Hepatocyte (in vitro differentiated cells): ENCODE data around the gene CROCC2. TPM values are rescaled to one million over a fixed set of nuclear protein-coding genes. Genes with fewer than 3 reads are reported as not detected.

Experiments used
- DNase-seq: peaks from one replicate; pipeline ENCODE4 v3.0.0-alpha.2; 2016; ENCODE audit warnings: low spot score
- H2AFZ ChIP-seq: fragments of 200-600 bp; sonication (generic); 2 replicates; pipeline ENCODE4 v1.6.0; 2016; ENCODE audit warnings: antibody characterized with exemption, mild to moderate bottlenecking
- H3K27ac ChIP-seq: fragments of 200-600 bp; sonication (generic); 2 replicates; pipeline ENCODE4 v1.5.1; 2016; ENCODE audit warnings: mild to moderate bottlenecking
- H3K27me3 ChIP-seq: fragments of 200-600 bp; sonication (generic); 2 replicates; pipeline ENCODE4 v1.6.1; 2016
- H3K36me3 ChIP-seq: fragments of 200-600 bp; sonication (generic); replicated peaks from 2 replicates; pipeline ENCODE4 v1.5.1; 2016; ENCODE audit warnings: low read depth; ENCODE audit not compliant: insufficient read depth
- H3K4me1 ChIP-seq: fragments of 200-600 bp; sonication (generic); 2 replicates; pipeline ENCODE4 v1.5.1; 2016; ENCODE audit warnings: mild to moderate bottlenecking, moderate library complexity; ENCODE audit not compliant: insufficient read depth
- H3K4me2 ChIP-seq: fragments of 200-600 bp; sonication (generic); 2 replicates; pipeline ENCODE4 v1.6.0; 2016
- H3K4me3 ChIP-seq: fragments of 200-600 bp; sonication (generic); 2 replicates; pipeline ENCODE4 v1.5.1; 2016; ENCODE audit warnings: mild to moderate bottlenecking
- H3K79me2 ChIP-seq: fragments of 200-600 bp; sonication (generic); 2 replicates; pipeline ENCODE4 v1.6.0; 2017; ENCODE audit warnings: mild to moderate bottlenecking
- H3K9me2 ChIP-seq: fragments of 200-600 bp; sonication (generic); replicated peaks from 2 replicates; pipeline ENCODE4 v1.6.0; 2017; ENCODE audit warnings: mild to moderate bottlenecking; ENCODE audit not compliant: insufficient read depth
- H3K9me3 ChIP-seq: fragments of 200-600 bp; sonication (generic); 2 replicates; pipeline ENCODE4 v1.5.1; 2016; ENCODE audit warnings: low read depth, mild to moderate bottlenecking
- H4K20me1 ChIP-seq: fragments of 200-600 bp; sonication (generic); 2 replicates; pipeline ENCODE4 v1.6.0; 2016; ENCODE audit warnings: mild to moderate bottlenecking; ENCODE audit not compliant: insufficient read depth, poor library complexity, severe bottlenecking
- CTCF ChIP-seq: fragments of 200-600 bp; sonication (generic); IDR thresholded peaks from 2 replicates; pipeline ENCODE4 v1.5.1; 2016; ENCODE audit warnings: antibody characterized with exemption, mild to moderate bottlenecking; ENCODE audit not compliant: poor library complexity
- EZH2 ChIP-seq: fragments of 200-600 bp; sonication (generic); IDR thresholded peaks from 2 replicates; pipeline ENCODE4 v1.6.1; 2016; ENCODE audit warnings: antibody characterized with exemption, mild to moderate bottlenecking, borderline replicate concordance
- EZH2phosphoT487 ChIP-seq: fragments of 200-600 bp; sonication (generic); IDR thresholded peaks from one replicate; pipeline ENCODE4 v1.6.1; 2018; ENCODE audit warnings: antibody characterized with exemption, mild to moderate bottlenecking, low read depth, moderate library complexity; ENCODE audit not compliant: unreplicated experiment, severe bottlenecking
- WGBS: methylation state at CpG from one replicate; pipeline ENCODE4 v1.1.6; 2016; ENCODE audit warnings: low lambda C conversion rate; ENCODE audit errors: missing lambda C conversion rate; 5-methylcytosine and 5-hydroxymethylcytosine counted together
- polyA plus RNA-seq: library from polyadenylated mRNA; unstranded; fragments of >200 nt; fragmentation: Nextera tagmentation; extraction: Ambion mirVana; gene quantifications from 2 replicates; pipeline ENCODE4 v1.2.1, GENCODE V29; 2016
- total RNA-seq: library from RNA; depleted of rRNA; stranded (reverse); fragments of >200 nt; gene quantifications from 2 replicates; pipeline ENCODE4 v1.2.3, GENCODE V29; 2014

CROCC2 gene
- total RNA-seq (0.10 and 0.20 TPM in 2 replicates), polyA plus RNA-seq (0.04 and 0.13 TPM in 2 replicates)

GRCh38 chr2:240906141-240906910 is at the start of gene CROCC2:
Gene CROCC2, plus strand, starts transcription at chr2:240906336. Its CDS starts 178 bp downstream, at chr2:240906514.
- no peak for DNase-seq
- H3K4me1 ChIP-seq = no peaks in the 10 kb centered on the region

GRCh38 chr2:240857039-240858008 is 48.8 kb upstream of the CROCC2 start:
- 72% methylated on average over 21 of the region's 21 CpGs for WGBS
- no peaks in the 10 kb centered on the region for H3K9me3 ChIP-seq
- no peak overlapping the region for H3K4me2 ChIP-seq
- peaks cover 4% of the 10 kb centered on the region for H3K4me1 ChIP-seq
- TF ChIP-seq EZH2phosphoT487 = no peak
- no peaks in the 10 kb centered on the region for H3K27me3 ChIP-seq
- no peaks in the 10 kb centered on the region for H3K36me3 ChIP-seq
- H3K79me2 ChIP-seq = no peaks in the 10 kb centered on the region
- DNase-seq = peak; percentile 73
- H2AFZ ChIP-seq = no peak overlapping the region
- no peaks in the 10 kb centered on the region for H3K9me2 ChIP-seq
- H4K20me1 ChIP-seq = no peaks in the 10 kb centered on the region
- H3K27ac ChIP-seq = peak overlapping the region; percentile 76
- no peak overlapping the region for H3K4me3 ChIP-seq

More at GRCh38 chr2:240906141-240906910, at the start of gene CROCC2:
- TF ChIP-seq EZH2phosphoT487 = no peak
- TF ChIP-seq EZH2 = no peak
- no peak for TF ChIP-seq CTCF
- Histone ChIP-seq H3K27ac (no peak within 1 kb of the TSS), H3K4me3 (no peak within 1 kb of the TSS), H3K27me3 (peaks cover 4% of the 10 kb centered on the region), H3K9me2 (no peaks in the 10 kb centered on the region), H3K79me2 (no peaks in the 10 kb centered on the region), H3K36me3 (no peaks in the 10 kb centered on the region), H3K4me2 (no peak within 1 kb of the TSS), H4K20me1 (no peaks in the 10 kb centered on the region), H3K9me3 (no peaks in the 10 kb centered on the region), H2AFZ (no peak within 1 kb of the TSS)
- whole genome bisulfite sequencing = 76% methylated on average over 22 of the region's 23 CpGs

- no peak for TF ChIP-seq EZH2
- no peak for TF ChIP-seq EZH2phosphoT487
- TF ChIP-seq CTCF = no peak
- Histone ChIP-seq H3K9me2 (no peaks in the 10 kb centered on the region), H4K20me1 (no peaks in the 10 kb centered on the region), H3K79me2 (no peaks in the 10 kb centered on the region), H3K9me3 (no peaks in the 10 kb centered on the region), H3K27ac (no peak overlapping the region), H3K36me3 (no peaks in the 10 kb centered on the region), H3K4me3 (no peak overlapping the region), H3K4me2 (no peak overlapping the region), H3K4me1 (peaks cover 4% of the 10 kb centered on the region), H2AFZ (no peak overlapping the region), H3K27me3 (no peaks in the 10 kb centered on the region)
- DNase-seq = no peak
- WGBS = 96% methylated on average over 13 of the region's 13 CpGs
Observed at GRCh38 chr2:240858321-240858720, 47.8 kb upstream of the CROCC2 start.
